NCI-H2196 treated with DMSO at 0.1 percent for 48 hours (cell line): ENCODE measurements around the gene BLMH.
A peak's percentile ranks its signal among the peaks of the same experiment; 100 is the strongest.

Source experiments
- DNase-seq: peaks from one replicate; lab custom pipeline; 2025; ENCODE audit not compliant: unreplicated experiment; lab: John Stamatoyannopoulos, UW

Gene BLMH

DNA sequence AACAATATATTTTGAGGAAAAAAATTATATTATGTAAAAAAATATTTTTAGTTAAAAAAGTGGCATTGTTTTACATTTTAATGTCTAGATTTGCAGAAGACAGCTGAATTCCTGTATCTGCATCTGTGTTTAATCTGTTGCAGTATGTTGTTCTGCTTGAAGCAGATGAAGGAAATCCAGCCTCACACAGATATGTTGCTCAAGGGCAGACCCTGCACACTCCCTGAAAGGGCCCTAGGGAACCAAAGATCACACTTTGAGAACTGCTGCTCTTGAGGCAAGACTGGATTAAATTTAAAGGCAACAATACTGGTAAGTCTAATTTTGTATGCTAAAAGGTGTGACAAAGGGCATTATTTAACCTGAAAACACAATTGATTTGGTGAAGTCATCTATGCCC lies 39.8 kb downstream of the BLMH start:
- no peak for DNase-seq

DNA sequence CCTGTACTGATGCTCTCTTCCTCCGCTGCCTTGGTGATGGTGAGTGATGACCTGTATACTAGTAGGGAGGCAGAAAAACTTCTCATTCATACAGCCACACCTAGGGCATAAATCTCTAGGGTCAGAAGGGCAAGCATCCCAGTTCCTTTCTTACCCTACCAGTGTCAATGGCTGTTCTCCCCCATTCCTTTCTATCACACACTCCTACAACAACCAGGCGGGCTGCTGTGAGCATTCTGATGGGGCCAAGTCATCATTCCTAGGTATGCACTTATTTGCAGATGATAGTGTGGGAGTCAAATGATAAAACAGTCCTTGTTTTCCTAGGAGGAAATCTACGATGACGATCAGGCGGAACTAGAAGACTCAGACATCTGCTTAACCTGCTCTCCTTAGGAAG lies 42.3 kb downstream of the BLMH start:
- DNase-seq = no peak

DNA sequence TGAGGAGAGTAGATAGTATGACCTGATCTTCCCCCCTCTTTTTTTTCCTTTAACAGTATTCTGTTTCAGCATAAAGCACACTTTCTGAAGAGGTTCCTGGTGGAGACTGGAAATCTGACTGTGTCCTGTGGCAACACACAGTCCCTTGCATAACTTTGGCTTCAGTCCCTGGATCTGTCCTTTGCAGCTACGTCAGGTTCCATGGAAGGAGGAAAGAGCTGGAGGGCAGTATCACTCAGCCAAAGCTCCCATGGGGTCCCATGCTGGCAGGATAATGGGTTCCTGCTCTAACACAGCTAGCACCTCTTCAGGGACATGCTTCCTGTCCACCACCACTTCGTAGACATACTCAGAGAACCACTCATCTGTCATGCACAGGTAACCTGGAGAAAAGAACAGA lies 43.0 kb downstream of the BLMH start:
- no peak for DNase-seq

DNA sequence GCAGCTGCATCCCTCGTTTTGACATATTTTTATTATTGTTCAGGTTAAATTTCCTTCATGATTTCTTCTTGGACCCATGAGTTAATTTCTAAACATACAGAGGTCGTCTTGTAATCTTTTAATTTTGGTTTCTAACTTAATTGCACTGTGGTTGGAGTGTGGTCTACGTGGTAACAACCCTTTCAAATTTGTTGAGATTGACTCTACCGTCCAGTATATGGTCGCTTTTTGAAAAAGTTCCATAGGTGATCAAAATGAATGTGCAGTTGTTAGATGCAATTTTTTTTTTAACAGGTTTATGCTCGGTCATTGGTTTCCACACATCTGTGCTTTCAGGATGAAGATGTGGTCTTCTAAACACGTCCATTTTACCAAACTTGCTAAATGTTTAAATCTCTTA lies 45.3 kb downstream of the BLMH start:
- no peak for DNase-seq

DNA sequence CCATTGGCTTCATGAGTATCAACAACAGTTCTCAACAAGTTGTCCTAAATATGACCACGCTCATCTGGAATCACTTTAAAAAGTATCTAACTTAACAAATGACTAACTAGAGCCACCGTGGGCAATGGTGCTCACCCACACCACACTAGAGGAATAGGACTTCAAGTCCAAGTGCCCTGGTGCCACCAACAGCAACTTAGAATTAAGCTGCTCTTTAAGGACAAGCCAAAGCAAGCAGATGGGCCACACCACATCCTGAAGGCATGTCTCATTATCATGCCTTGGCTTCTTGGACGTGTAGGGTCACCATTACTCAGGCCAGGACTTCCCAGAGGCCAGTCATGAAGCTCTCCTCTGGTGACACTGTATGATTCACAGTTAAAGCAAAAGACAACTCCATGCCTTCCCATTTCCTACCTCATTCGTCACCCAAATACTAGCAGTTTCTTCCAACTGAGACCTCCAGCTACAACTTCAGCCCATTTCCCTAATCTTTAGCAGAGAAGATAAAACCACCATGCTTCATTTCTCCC lies 46.8 kb downstream of the BLMH start:
- DNase-seq = no peak

DNA sequence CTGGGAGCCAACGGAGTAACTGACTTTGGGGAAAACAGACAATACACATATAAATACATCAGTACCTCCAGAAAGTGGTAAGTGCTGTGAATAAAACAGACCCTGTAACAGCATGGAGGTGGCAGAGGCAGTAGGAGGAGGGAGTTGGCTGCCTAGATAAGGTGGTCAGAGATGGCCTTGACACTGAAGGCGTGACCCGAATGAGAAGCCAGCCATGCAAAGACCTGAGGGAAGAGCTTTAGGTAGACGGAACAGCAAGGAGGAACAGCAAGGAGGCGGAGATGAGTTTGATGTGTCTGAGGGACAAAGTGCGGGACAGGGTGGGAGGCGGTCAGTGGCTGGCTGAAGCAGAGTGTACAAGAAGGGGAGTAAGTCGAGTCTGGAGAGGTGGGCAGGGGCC lies 48.2 kb downstream of the BLMH start:
- no peak for DNase-seq

DNA sequence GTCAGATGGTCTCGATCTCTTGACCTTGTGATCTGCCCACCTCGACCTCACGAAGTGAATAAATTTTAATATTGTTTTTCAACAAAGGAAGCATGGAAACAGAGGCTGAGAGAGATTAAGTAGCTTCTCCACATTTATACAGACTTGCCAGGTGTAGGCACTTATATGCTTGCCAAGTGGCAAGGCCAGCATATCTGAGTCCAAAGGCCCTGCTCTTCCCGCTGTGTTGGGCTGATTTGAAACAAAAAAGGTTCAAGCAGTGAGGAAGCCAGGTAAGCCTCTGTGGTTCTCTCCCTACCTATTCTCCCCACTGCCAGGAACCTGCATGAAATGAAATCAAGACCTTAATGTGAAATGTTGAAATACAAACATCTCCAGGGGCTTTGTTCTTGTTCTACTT lies 48.7 kb downstream of the BLMH start:
- no peak for DNase-seq

DNA sequence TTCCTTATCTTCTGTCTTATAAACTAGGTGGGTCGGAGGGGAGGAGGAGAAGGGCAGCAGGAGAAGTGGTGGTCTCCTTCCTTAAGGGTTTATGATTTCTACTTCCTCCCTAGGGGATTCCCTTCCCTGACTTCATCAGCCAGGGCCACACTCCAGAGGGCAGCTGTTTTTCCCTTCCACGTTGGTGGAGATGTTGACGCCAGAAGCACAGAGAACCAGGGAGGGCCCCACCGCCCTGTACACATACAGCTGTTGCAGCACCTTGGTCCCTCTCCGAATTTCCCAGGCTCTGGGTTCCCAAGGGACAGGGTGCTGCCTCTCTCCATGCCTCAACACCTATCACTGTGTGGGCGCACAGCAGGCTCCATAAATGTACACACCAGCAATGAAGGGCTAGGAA lies 50.7 kb downstream of the BLMH start:
- no peak for DNase-seq

DNA sequence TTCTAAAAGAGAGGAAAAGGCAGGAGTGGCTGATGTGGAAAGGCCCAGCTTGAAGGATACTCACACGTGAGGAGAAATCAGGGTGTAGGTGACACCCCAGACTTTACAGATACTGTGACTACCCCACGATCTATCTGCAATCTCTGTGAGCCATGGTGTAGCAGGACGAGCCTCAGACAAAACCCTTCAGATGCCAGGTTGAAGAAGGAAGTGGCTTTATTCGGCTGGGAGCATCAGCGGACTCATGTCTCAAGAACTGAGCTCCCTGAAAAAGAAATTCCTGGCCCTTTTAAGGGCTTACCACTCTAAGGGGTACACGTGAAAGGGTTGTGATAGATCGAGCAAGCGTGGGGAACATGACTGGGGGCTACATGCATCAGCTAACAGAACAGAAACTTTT lies 51.6 kb downstream of the BLMH start:
- no peak for DNase-seq

DNA sequence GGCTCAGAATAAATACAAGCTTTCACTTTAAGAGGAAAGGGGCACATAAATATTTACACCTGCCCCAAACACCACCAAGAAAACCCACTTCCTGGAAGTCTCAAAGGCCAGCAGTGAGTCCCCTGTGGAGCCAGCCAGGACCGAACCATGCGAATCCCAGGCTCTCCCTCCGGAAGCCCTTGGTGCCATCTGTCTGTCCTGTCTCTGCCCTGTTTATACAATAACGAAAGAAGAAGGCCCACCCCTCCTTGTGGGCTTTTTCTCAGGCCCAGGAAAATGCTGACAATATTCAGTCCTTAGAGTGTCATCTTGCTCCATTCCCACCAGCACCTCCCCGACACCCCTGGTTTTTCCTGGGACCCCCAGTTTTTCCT lies 52.7 kb downstream of the BLMH start:
- DNase-seq = no peak

DNA sequence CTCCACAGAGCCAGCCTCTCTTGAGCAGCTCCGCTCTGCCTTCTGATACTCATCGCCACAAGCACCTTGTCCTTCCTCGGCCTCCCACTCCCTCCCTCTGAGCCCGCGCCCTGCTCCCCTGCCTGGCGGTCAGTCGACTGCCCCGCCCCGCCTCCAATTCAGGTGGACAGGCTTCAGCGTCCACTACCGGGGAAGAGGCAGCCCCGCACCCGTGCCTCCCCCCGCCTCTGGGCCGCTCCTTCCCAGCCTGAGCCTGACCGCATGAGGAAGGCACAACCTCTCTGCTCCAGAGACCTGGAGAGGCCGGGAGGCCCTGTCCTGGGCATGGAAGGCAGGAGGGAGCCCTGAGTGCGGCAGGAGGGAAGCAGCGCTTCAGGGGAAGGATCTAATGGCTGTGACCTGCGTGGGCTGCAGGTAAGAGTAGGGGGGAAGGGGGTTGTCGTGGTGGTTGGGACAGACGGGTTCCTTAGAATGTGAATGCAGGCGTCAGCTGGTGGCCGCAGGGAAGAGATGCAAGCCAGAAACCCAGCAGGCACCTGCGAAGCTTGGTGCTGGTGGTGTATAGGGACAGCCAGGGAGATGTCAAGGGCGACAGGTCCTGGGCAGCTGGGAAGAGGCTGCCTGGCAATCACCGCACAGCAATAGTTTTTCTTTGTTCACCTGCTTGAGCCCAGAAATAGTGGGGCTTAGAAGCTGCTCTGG lies 53.2 kb downstream of the BLMH start:
- DNase-seq = no peak

DNA sequence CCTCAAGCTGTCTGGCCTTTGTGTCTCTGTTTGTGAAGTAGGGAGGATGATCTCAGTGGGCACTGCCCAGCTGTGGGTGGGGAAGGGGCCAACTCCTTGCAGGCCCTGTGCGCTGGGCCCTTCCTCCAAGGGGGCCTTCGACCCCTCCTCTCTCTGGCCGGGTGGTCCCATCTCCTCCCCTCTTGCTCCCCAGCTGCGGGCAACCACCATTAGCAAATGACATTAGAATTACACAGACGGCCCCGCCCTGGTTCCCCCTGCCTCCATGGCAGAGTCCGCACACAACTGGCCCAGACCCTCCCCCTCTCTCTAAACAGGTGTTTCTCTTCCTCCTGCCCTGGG lies 53.8 kb downstream of the BLMH start:
- DNase-seq = no peak

DNA sequence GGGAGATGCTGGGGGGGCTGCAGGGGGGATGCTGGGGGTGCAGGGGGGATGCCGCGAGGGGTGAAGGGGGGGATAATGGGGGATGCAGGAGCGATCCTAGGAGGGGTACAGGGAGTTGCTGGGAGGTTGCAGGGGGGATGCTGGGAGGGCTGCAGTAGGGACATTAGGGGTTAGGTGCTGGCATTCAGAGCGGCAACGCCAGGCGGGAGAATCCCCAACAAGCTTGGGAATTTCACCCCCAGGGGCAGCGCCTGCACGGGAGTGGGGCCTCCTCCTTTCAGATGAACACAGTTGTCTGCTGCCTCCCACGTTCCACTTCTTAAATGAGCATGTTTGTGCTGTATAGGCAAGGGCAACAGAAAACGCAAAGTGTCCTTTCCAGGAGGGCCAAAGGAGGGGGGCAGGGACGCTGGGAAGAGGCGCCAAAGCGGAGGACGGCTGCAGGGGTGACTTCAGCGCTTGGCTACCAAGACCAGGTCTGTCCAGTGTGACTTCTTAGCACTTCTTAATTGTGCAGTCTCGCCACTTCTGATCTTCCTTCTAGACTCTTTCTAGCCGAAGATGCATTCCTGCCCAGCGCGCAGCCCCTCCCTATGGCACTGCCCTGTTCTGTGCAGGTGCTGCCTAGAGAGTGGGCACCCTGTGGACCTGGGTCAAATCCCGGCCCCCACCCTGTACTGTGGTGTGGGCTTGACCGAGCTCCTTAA lies 54.3 kb downstream of the BLMH start:
- DNase-seq = no peak

DNA sequence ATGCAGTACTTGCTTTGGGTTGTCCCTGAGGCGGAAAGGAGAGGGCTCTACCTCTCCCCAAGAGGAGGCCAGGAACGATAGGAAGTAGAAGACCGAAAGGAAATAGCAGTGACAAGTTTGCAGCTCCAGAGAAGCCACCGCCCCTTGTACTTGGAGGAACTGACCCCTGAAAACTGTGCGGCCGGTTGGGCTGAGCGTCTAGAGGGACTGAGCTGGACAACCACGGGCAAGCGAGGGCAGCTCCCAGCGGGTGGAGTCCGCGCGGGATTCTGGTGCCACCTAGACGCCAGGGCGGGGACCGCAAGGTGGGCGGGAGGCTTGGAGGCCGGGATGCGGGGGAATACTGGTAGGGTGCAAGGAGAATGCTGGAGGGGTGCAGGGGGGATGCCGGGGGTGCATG lies 55.0 kb downstream of the BLMH start:
- DNase-seq = peak; percentile 19

DNA sequence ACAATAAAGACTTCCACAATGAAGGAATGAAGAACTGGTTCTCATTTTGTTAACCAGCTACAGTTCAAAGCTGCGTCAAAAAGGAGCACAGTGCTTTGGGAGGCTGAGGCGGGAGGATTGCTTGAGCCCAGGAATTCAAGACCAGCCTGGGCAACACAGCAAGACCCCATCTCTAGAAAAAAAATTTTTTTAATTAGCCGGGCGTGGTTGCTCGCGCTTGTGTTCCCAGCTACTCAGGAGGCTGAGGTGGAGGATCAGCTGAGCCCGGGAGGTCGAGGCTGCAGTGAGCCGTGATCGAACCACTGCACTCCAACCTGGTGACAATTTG lies 55.5 kb downstream of the BLMH start:
- DNase-seq = no peak

DNA sequence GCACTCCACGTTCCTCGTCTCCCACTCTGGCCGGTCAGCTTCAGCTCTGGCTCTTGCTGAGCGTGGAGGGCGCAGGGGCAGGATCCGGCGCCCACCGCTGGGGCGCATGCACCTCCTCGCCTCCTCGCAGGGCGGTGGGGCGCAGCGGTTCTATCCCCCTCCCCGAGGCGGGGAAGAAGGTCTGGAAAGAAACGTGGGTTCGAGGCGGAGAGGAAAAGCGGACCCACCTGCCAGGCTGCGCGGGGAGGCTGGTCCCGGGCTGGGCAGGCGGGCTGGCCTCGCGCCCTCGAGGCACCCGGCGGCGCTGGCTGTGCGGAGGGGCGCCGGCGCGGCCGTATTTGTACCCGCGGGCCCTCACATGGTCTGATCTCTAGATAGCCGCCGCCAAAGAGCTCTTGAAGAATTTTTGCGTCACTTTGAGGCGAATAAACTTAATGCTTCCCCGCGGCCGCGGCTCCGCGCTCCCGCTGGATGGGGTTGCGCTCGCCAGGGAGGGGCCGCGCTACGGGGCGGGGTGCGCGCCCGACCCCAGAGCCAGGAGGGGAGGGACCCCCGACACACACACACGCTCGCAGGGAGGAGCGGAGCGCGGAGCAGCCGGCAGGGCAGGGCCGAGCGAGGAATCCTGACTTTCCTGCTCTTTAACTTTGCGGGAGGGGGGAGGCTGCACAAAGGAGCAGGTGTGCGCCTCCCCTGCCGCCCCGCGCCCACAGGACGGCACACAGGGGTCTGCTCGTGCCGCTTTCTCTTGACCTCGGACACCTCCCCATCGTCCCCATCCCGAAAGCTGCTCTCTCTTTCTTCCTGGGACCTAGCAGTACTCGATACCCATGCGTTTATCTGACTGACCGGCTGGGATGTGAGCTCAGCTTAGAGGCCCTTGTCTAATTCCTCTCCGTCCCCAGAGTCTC lies 56.1 kb downstream of the BLMH start, which contains the start of gene SLC6A4:
Gene SLC6A4 (minus strand): TSS at position 312 of the 911 bp plus-strand sequence. CDS start 13,739 bp downstream, outside the sequence.
- DNase-seq = no peak

DNA sequence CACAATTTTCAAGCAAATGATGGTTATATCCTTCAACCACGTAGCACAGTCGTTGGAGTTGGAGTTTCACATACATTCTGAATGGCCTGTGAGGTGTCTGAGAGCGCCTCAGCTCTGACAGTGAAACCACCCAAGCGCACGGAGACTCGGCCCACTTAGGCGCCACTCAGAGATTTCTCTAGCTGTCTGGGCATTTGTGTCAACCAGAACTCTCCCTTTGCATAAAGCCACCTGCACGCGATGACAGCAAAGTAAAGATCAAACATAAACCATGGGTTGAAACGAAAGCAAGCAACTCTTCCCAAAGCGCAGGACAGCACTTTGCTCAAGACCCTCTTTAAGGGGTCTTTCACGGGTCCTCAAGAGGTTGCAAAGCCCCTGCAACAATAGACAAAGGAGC lies 56.8 kb downstream of the BLMH start:
- DNase-seq = no peak

DNA sequence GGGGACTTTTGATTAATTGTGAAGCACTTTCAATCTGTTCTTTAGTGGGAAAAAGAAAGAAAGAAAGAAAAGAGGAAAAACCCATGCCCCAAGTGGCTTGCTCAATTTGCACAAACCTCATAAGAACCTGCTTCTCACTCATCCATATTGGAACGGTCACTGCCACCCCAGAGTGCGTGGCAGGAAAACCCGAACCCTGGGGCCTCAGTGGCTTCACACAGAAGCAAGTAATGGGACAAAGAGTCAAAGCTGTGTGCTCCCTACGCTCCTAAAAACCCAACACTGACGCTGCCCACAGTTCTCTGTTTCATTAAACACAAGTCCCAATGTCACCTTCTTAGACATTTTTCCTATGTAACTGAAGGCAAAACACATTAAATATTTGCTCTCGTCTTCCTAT lies 57.4 kb downstream of the BLMH start:
- DNase-seq = no peak

DNA sequence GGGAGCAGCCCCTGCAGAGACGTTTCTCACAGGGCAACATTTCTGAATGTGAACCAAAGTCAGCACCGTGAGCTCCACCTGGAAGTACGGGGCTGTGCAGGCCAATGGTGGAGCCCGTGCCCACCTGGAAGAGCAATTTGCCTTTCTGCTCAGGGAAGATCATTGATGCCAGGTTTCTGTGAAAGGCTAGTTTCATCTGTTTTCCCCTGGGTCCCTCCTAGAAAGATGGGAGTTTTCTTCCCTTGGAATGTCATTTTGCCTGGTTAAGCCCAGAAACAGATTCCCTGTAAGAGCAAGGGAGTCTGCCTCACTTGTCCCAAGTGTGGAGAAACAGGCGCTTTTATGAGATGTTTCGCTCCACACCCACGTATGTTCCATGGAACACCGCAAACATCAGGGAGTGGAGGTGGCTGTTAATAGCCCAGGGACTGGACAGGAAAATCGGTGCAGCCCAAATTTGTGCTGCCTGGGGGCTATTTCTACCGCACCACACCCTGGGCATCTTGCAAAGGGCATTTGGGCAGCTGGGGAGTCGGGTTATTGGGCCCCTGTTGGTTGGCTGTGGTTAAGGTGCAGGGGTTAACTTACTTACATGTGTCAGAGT lies 58.8 kb downstream of the BLMH start:
- no peak for DNase-seq

DNA sequence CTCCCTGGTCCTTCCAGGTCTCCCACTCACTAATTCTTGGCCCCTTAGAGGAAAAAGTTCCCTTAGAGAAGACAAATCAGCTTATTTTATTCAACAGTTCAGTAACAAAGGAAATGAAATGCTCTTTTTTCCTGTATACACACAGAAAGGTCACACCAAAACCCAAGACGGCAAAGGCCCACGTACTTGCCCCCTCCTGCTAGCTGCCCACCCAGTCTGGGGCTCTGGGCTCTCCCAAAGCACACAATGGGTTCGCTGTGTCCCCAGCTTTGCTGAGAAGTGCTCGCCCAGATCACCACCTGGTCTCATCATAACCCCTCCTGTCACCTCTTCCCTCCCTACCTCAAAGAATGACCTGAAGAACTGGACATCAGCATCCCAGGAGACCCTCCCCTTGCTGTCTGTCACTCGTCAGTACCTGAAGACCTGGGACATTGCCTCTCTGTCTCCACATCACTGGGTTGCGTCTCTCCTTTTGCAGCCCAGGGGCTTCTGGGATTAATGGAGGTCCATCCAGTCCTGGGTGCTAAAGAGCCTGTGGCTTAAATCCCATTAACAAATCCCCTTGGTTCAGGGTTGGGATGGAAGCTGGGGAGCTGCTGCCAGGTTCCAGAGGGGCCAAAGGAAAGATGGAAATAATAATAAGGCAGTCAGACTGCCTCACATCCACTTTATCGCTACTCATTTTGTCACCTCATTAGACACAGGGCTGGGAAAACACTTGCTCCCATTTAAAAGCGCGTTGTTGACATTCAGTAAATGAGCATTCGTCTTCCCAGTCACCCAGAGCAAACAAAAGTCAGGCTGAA lies 59.5 kb downstream of the BLMH start:
- DNase-seq = no peak
